GM12801 (cell line): ENCODE measurements around the gene MAMLD1.

Experiments used
- TF ChIP-seq, protein P1 (sequence below): IDR thresholded peaks from one replicate; pipeline ENCODE4 v1.5.1; 2011; ENCODE audit warnings: control low read depth; ENCODE audit not compliant: insufficient read length; ENCODE audit errors: extremely low read depth

The MAMLD1 gene

GRCh38 chrX:150526692-150527091, 163.6 kb downstream of the MAMLD1 start:
- TF ChIP-seq, protein P1, sequence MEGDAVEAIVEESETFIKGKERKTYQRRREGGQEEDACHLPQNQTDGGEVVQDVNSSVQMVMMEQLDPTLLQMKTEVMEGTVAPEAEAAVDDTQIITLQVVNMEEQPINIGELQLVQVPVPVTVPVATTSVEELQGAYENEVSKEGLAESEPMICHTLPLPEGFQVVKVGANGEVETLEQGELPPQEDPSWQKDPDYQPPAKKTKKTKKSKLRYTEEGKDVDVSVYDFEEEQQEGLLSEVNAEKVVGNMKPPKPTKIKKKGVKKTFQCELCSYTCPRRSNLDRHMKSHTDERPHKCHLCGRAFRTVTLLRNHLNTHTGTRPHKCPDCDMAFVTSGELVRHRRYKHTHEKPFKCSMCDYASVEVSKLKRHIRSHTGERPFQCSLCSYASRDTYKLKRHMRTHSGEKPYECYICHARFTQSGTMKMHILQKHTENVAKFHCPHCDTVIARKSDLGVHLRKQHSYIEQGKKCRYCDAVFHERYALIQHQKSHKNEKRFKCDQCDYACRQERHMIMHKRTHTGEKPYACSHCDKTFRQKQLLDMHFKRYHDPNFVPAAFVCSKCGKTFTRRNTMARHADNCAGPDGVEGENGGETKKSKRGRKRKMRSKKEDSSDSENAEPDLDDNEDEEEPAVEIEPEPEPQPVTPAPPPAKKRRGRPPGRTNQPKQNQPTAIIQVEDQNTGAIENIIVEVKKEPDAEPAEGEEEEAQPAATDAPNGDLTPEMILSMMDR: no peak

DNA sequence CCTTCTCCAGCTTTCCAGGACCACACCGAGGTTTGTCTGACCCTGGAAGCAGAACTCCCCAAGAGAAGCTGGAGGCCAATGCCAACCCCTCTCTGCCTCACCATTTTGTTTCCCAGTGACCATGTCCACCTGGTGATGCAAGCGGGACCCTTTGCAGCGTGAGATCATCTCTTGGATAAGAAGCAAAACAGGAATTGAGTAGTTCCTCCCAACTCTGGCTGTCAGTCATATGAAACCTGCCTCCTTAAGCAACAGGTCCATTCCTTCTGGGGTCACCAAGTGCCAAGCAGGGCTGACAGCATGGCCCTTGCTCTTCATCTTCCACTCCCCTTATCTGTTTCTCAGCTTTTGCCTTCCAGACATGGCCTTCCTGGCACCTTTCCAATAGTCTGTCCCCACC, 164.0 kb downstream of the MAMLD1 start:
- TF ChIP-seq, protein P1: no peak

GRCh38 chrX:150529587-150529986, 166.5 kb downstream of the MAMLD1 start:
- TF ChIP-seq, protein P1: no peak

DNA sequence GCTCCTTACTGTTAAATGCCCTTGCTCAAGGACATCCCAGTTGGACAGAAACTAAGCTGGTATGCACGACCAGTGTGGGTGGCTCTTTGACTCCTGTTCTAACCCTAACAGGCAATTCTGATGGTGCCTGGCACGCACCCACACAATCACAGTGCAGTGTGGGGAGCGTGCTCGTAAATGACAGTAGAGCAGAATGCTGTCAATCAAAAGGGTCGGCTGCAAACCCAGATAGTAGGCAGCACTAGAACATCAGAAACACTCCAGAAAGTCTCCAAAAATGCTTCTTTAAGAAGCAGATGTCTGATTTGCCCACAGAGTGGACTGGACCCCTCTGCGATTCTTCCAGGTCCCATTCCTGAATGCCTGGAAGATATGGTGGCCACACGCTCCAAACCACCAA, 167.7 kb downstream of the MAMLD1 start:
- TF ChIP-seq, protein P1: no peak

- TF ChIP-seq, protein P1: no peak
These were observed 168.3 kb downstream of the MAMLD1 start for GRCh38 chrX:150531467-150531866.

GRCh38 chrX:150533863-150534262, 170.7 kb downstream of the MAMLD1 start:
- TF ChIP-seq, protein P1: no peak

DNA sequence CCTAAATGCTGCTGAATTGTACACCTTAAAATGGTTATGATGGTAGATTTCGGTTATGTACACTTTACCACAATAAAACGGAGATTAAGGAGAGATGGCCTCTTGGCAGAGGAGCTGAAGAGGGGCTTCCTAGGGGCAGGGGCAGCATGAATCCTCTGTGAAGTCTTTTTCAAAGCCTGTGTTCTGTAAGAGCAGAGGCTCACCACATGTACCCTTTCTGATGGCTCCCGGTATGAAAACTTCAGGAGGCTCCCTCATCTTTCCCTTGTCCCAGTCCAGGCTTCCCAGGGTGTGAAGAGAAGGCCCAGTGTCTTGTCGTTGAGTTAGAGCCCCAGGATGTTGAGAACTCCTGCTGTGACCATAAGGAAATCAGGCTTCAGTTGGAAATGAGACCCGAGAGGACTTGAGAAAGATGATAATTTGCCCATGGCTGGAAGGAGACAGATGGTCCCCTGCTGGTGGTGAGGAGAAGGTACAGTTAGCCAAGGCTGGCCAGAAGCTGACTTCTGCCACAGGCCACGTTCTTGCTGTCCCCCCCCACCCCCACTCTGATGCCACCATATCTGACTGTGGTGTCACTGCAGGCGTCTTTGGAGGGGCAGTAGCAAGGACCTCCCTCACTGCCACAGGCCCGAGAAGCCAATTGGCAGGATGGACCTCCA, 173.5 kb downstream of the MAMLD1 start:
- TF ChIP-seq, protein P1: no peak
